DND-41 (cell line): ENCODE measurements around the gene UBE2QL1.

Experiments used
- ATAC-seq: fragments of 200-7000 bp; cut with Tn5 transposase; 3 replicates; pipeline ENCODE4 v1.9.1; 2021; ENCODE audit warnings: low read depth; ENCODE audit not compliant: insufficient read depth
- DNase-seq: peaks from one replicate; pipeline ENCODE4 v3.0.0-alpha.2; 2020
- H2AFZ ChIP-seq: 2 replicates; pipeline ENCODE4 v1.6.0; 2012; ENCODE audit warnings: low read depth, low read length
- H3K27ac ChIP-seq: 2 replicates; pipeline ENCODE4 v1.5.1; 2012; ENCODE audit warnings: low read length, inconsistent platforms
- H3K27me3 ChIP-seq: fragments of 200-600 bp; sonication (generic); 2 replicates; pipeline ENCODE4 v1.6.0; 2012; ENCODE audit warnings: low read length, mild to moderate bottlenecking, inconsistent platforms; ENCODE audit not compliant: insufficient read depth, poor library complexity
- H3K36me3 ChIP-seq: 2 replicates; pipeline ENCODE4 v1.5.1; 2012; ENCODE audit warnings: low read length, inconsistent platforms; ENCODE audit not compliant: insufficient read depth
- H3K4me1 ChIP-seq: 2 replicates; pipeline ENCODE4 v1.5.1; 2012; ENCODE audit warnings: mild to moderate bottlenecking, low read length; ENCODE audit not compliant: insufficient read depth
- H3K4me2 ChIP-seq: 2 replicates; pipeline ENCODE4 v1.6.0; 2012; ENCODE audit warnings: mild to moderate bottlenecking, moderate library complexity, low read length, inconsistent platforms; ENCODE audit not compliant: insufficient read depth
- H3K4me3 ChIP-seq, 2 experiments: fragments of 200-600 bp in 1 of 2; shearing (Covaris generic) in 1 of 2; 2 replicates each; pipeline ENCODE4 v1.5.1; 2012 to 2016; ENCODE audit warnings: inconsistent platforms in 2 of 2, low read length in 2 of 2, mild to moderate bottlenecking in 2 of 2, low read depth in 1 of 2, moderate library complexity in 1 of 2
- H3K79me2 ChIP-seq: 2 replicates; pipeline ENCODE4 v1.6.0; 2012; ENCODE audit warnings: low read length, inconsistent platforms; ENCODE audit not compliant: insufficient read depth
- H3K9ac ChIP-seq: 2 replicates; pipeline ENCODE4 v1.6.0; 2012; ENCODE audit warnings: low read depth, mild to moderate bottlenecking, inconsistent platforms, low read length, moderate library complexity
- H3K9me3 ChIP-seq: 2 replicates; pipeline ENCODE4 v1.5.1; 2012; ENCODE audit warnings: low read length, moderate library complexity, mild to moderate bottlenecking, inconsistent platforms; ENCODE audit not compliant: insufficient read depth, severe bottlenecking
- H4K20me1 ChIP-seq: 2 replicates; pipeline ENCODE4 v1.6.0; 2012; ENCODE audit warnings: low read length; ENCODE audit not compliant: insufficient read depth
- CTCF ChIP-seq: IDR thresholded peaks from 2 replicates; pipeline ENCODE4 v1.5.1; 2012; ENCODE audit warnings: borderline replicate concordance, low read length, moderate library complexity, mild to moderate bottlenecking; ENCODE audit not compliant: poor library complexity, severe bottlenecking; ENCODE audit errors: extremely low read depth
- EZH2 ChIP-seq: IDR thresholded peaks from 3 replicates; pipeline ENCODE4 v1.6.1; 2012; ENCODE audit warnings: borderline replicate concordance, low read depth, mild to moderate bottlenecking, moderate library complexity, low read length, inconsistent platforms; ENCODE audit not compliant: severe bottlenecking

Gene UBE2QL1

DNA sequence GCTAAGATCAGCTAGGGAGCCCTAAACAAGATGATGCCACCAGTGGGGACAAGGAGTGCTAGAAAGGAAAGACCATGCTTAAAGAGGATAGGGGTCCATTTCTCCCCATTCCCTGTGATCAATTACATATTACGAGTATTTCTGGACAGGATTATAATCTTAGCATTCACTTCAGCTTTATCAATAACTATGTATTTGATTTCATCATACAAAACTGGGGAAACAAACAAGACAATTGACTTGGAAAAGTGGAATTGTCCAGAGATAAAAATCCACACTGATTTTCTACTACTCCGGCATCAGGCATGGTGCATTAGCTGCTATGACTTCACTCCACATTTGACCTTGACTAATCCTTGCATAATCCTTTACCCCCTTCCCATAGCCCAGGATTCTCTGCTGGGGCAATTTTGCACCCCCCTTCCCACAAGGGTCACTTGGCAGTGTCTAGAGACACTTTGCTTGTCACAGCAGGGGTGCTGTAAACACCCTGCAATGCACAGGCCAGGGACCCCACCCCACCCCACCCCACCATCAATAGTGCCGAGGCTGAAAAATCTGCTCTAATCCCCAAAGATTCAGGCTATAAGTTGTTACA is 29.9 kb upstream of the UBE2QL1 start:
- Histone ChIP-seq H2AFZ (no peak overlapping the region), H3K4me2 (no peak overlapping the region), H3K9me3 (no peaks in the 10 kb centered on the region), H3K4me3 (no peak overlapping the region), H3K4me1 (no peaks in the 10 kb centered on the region), H3K27ac (no peak overlapping the region), H3K79me2 (no peaks in the 10 kb centered on the region), H4K20me1 (no peaks in the 10 kb centered on the region), H3K27me3 (peaks cover 8% of the 10 kb centered on the region), H3K9ac (no peak overlapping the region), H3K36me3 (no peaks in the 10 kb centered on the region)
- no peak for ATAC-seq
- no peak for DNase-seq
- no peak for TF ChIP-seq EZH2
- TF ChIP-seq CTCF, result no peak

- Histone ChIP-seq H3K36me3 (no peaks in the 10 kb centered on the region), H3K27me3 (peaks cover 8% of the 10 kb centered on the region), H3K4me3 (no peak overlapping the region), H3K9me3 (no peaks in the 10 kb centered on the region), H3K27ac (no peak overlapping the region), H3K4me1 (no peaks in the 10 kb centered on the region), H3K9ac (no peak overlapping the region), H2AFZ (no peak overlapping the region), H3K79me2 (no peaks in the 10 kb centered on the region), H3K4me2 (no peak overlapping the region), H4K20me1 (no peaks in the 10 kb centered on the region)
- no peak for ATAC-seq
- TF ChIP-seq CTCF, result no peak
- TF ChIP-seq EZH2, result no peak
- no peak for DNase-seq
These were observed 29.3 kb upstream of the UBE2QL1 start for GRCh38 chr5:6419340-6419852.

GRCh38 chr5:6423327-6424109 is 25.1 kb upstream of the UBE2QL1 start:
- DNase-seq (no peak), ATAC-seq (no peak)
- Histone ChIP-seq H3K9ac (no peak overlapping the region), H2AFZ (no peak overlapping the region), H4K20me1 (no peaks in the 10 kb centered on the region), H3K27ac (no peak overlapping the region), H3K4me1 (no peaks in the 10 kb centered on the region), H3K27me3 (peaks cover 8% of the 10 kb centered on the region), H3K4me2 (no peak overlapping the region), H3K36me3 (no peaks in the 10 kb centered on the region), H3K79me2 (no peaks in the 10 kb centered on the region), H3K4me3 (no peak overlapping the region), H3K9me3 (no peaks in the 10 kb centered on the region)
- TF ChIP-seq EZH2 (no peak), CTCF (no peak)
